A375 (cell line): ENCODE data around the gene DICER1. TPM values are rescaled to one million over a fixed set of nuclear protein-coding genes. Genes with fewer than 3 reads are reported as not detected.

ENCODE experiments used
- small RNA-seq: library from RNA; depleted of rRNA; stranded (forward); fragments of <200 nt; gene quantifications from one replicate; pipeline ENCODE3, GENCODE V24; 2014
- total RNA-seq: library from RNA; depleted of rRNA; stranded (reverse); fragments of >200 nt; shearing (Covaris generic); gene quantifications from 2 replicates; pipeline ENCODE4 v1.2.3, GENCODE V29; 2014; rRNA removed

Gene DICER1
- total RNA-seq, result 21.5 and 24.8 TPM in 2 replicates

GRCh38 chr14:95157327-95158189 lies at the start of gene DICER1:
DICER1 (minus strand) TSS chr14:95157529; CDS start chr14:95133458, 24,071 bp downstream.

Small RNA genes lying within 50 kb of the gene (small RNA-seq; reads per million reads assigned to genes)
- gene MIR3173, result not detected

Other genes starting within 250 kb of the DICER1 start
- gene CLMN, start 162.4 kb upstream of the DICER1 start, total RNA-seq, result 14.7 and 14.9 TPM in 2 replicates